HG03575 (cell line): ENCODE results near the gene TRIM7.
"Not testable (repeated sequence)": the region's sequence is repeated elsewhere in the genome, so short reads cannot be mapped to it uniquely, and the experiment has no call there.

Experiments
- ATAC-seq: cut with Tn5 transposase; IDR thresholded peaks from one replicate; pipeline ENCODE4 v1.9.1; 2021; ENCODE audit not compliant: unreplicated experiment, insufficient number of reproducible peaks, low FRiP score; ENCODE audit errors: extremely low read depth

Gene TRIM7

GRCh38 chr5:181163487-181164075, 41.4 kb downstream of the TRIM7 start:
- ATAC-seq, result no peak

- no peak for ATAC-seq
Measured at GRCh38 chr5:181161534-181162175, 43.3 kb downstream of the TRIM7 start.

- ATAC-seq, result not testable (repeated sequence)
Measured at GRCh38 chr5:181160755-181161533, 44.1 kb downstream of the TRIM7 start.

DNA sequence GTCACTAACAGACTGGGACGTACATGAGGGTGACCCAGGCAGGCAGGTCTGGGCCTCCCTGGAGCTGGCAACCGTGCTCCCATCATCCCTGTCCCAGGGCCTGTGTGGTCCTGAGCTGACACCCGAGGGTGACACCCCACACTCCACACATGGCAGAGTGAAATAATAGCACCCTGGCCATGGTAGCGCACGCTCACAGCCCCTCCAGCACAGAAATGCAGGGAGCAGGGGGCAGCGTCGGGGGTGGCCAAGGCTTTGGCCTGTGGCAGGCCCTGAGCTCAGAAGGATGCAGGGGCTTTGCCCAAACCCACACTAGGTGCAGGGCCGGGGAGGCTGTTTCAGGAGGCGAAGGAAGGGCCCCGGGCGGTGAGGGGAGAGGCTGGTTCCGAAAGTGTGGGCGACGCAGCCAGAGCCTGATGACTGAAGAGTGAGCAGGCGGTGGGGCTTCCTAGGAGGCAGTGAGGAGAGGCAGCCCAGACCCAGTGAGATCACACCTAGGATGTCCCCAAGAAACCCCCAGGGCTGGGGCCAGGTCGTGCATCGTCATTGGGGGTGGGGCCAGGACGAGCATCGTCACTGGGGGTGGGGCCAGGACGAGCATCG, 44.7 kb downstream of the TRIM7 start:
- ATAC-seq, result no peak

DNA sequence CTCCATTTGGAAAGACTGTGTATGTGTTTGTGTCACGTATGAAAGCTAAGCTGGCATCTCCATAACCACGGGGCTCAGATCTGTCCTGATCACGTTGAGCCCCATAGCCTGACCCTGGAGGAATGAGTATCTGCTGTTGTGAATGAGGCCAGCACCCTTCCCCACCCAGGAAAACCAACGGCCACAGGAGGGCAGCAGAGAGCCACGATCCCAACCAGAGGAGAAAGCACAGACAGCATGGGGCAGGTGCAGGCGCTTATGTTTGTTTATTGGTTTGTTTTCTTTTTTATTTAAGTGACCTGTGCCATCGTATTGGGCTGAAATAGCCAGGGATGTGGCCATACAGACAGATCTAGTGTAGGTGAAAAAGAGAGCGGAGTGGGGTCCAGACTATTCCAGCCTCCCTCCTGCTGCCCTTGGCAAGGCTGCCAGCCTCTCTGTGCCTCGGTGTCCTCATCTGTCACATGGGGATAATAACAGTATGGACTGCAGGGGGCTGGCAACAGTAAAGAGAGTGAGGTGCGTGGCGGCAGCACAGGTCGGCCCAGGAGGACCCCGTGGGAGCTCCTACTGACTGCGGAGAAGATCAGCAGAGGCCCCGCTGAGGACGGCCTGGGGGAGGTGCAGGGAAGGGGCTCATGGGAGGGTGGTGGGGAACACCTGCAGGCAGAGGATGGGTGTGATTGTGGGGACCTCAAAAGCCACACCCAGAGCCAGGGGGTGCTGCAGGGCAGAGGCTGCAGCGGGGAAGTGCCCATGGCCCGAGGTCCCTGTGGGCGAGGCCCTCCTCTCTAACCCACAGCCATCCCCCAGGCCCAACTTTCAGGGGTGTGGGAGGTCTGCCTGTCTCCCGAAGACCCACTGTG, 45.5 kb downstream of the TRIM7 start:
- ATAC-seq, result no peak

DNA sequence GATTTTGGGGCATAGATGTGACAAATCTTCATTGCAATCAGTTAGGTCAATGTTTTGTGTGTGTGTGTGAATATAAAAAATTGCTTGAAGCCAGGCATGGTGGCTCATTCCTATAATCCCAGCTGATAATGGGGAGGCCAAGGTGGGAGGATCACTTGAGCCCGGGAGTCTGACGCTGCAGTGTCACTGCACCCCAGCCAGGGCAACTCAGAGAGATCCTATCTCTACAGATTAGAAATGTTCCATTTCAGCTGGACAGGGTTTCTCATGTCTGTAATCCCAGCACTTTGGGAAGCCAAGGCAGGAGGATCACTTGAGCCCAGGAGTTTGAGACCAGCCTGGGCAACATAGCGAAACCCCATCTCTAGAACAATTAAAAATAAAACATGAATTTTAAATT, 46.1 kb downstream of the TRIM7 start:
- ATAC-seq, result no peak

DNA sequence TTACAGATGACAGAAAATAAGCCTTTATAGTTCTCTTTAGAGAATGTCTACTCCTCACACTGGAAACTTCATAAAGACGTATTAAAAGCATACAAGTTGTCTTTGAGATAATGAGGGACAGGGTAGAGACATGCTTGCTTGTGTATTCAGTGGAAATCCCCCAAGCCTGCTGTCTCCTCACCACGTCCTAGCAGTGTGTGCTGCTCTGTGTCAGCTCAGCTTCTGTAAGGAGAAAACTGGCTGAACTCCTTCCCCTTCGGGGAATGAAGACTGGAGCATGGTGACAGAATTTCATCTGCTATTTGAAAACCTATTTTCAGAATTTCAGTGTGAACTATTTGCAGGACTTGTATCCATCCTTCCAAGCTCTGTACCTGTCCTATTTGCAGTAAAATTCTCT, 48.2 kb downstream of the TRIM7 start:
- no peak for ATAC-seq

- no peak for ATAC-seq
Measured at GRCh38 chr5:181153814-181154213, 51.2 kb downstream of the TRIM7 start.

DNA sequence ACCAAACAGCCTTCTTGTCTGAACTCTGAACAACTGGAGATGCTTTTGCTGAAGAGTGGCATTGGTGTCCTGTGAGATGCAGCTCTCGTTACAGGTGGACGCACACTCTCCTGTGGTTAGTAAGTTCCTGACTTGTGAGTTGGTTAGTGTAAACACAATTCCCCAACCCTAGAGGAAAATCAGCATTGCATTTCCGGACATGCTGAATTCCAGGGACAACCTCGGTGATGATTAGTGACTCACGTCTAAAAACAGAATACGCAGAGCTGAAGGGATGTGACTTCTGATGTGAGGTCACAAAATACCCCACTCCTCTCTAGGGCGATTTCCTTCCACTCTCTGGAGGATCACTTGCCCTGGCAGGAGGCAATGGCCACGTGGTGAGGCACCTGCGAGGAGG, 52.6 kb downstream of the TRIM7 start:
- ATAC-seq, result no peak

DNA sequence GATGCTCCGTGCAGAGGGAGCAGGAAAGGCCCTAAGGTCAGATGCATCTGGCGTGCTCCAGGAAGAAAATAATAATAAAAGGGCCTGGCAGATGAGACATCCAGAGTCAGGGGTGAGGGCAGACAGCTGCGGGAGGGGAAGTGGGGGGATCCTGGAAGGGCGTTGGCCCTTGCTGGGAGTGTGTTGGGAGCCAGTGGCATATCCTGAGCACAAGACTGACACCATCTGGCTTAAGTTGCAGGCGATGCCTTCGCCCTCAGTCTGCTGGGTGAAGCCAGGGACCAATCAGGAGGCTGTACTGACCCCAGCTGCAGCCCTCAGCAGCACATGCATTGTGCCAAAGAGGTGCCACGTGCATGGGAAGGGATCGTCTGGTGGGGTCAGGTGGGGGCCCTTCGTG, 53.9 kb downstream of the TRIM7 start:
- ATAC-seq, result no peak

- no peak for ATAC-seq
Measured at GRCh38 chr5:181149806-181150733, 54.9 kb downstream of the TRIM7 start.

DNA sequence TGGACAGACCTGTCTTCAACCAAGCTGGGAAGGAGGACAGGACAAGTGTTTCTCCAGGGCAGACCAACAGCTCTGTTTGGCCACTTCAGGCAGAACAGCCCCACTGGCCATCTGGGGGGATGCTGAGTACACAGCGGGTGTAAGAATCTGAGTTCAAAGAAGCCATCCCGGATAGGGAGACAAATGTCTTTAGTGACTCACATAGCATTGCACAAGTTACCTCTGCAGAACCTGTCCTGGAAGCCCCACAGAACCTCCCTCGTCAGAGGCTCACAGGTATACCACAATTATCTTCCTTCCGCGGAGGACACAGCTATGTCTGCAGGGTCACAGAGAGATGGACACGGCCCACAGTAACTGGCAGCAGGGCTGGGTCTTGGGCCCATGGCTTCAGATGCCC, 55.6 kb downstream of the TRIM7 start:
- no peak for ATAC-seq

DNA sequence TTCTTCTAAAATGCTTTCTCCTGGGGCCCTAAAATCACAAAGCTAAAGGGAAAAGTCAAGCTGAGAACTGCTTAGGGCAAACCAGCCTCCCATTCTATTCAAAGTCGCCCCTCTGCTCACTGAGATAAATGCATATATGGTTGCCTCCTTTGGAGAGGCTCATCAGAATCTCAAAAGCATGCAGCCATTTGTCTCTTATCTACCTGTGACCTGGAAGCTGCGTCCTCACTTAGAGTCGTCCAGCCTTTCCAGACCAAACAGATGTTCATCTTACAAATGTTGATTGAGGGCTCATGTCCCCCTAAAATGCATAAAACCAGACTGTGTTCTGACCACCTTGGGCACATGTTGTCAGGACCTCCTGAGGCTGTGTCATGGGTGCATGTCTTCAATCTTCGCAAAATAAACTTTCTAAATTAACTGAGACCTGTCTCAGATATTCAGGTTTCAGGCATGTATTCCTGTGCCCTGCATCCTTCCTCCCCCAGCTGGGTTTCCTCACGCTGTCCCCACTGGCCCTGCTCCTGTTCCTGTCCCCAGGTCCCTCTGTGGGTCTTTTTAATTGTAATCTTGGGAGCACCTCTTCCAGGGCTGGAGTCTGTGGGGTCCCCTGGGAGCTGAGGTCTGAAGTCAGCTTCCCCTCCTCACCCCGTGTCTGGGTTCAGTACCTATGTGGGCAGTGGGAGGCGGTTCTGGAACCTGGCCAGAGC, 57.9 kb downstream of the TRIM7 start, which contains the start of gene OR2V2:
TSS of gene OR2V2 (plus strand) at position 660 of the 710 bp plus-strand sequence. CDS start 7,357 bp downstream, outside the sequence.
- not testable (repeated sequence) for ATAC-seq

- ATAC-seq, result no peak
Measured at GRCh38 chr5:181145133-181145532, 59.9 kb downstream of the TRIM7 start.
